CD4-positive, alpha-beta T cell treated with Interferon gamma for 1 hour (primary cell): ENCODE results near the gene TNS4.

Experiments used
- DNase-seq: peaks from one replicate; pipeline ENCODE4 v3.0.0-alpha.2; 2020

TNS4 gene

GRCh38 chr17:40516581-40517285, 15.3 kb upstream of the TNS4 start:
- DNase-seq, result peak; percentile 66

DNA sequence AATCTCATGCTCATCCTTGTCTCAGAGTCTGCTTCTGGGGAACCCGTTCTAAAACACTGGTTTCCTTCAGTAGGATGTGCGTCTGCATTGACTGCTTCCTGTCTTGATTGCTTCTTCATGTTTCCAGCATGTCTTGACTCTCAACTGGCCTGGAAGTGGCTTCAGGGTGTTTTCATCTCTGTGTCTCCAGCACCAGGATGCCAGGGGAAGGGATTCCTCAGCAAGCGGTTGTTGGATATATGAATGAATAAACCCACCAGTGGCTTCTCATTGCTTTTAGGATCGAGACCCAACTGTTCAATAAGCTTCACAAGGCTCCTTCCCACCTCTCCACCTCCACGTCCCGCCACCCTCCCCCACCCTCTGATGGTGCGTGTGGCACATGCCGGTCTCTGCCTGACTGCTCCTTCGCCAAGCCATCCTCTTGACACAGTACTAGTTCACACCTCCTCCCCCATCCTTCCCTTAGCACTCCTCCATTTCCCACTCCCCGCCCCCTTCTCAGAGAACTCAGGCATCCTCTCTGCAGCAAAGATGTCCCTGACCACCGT, 14.1 kb upstream of the TNS4 start:
- DNase-seq, result peak; percentile 22

DNA sequence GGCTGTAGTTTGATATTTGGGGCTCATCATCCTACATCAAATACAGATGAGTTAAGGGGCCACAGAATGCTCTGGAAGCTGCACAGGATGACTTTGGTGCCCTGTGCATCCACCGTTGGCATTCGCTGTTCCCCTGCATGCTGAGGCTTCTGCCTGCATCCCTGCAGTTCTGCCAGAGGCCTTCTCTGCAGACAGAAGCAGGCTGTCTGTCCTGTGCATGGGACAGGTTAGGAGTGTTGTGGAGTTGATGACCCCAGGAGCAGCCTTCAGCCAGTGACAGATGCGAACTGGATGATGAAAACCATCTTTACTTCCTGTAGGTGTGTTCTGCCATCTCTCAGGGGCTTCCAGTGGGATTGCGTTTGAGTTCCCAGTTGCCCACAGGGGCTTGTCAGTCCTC, 13.6 kb upstream of the TNS4 start:
- DNase-seq, result no peak

GRCh38 chr17:40514013-40514875, 12.8 kb upstream of the TNS4 start:
- DNase-seq, result no peak

DNA sequence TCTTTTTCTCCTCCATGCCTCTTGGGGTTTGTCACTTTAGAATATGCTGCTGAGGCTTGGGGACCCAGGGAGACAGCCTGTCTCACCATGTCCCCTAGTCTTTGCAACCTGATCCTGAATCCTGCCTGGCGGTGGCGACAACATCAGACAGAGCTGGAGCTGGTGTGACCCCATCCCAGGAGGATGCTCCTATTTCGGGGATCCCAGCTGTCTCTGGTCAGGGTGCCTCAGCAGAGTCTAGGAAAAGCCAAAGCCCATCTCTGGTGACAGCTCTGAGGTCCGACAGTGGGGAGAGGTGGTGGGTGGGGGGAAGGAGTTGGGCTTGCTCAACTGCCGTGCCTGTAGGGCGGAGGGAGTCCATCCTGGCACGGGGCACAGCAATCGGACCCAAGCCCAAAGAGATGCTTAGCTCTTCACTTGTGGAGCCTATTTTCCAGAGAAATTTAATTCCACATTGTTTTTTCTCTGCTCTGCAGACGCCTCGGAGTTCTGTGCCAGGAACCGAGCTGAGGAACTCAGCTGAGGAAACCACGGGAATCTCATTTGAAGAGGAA, 10.3 kb upstream of the TNS4 start:
- no peak for DNase-seq

- DNase-seq, result no peak
These were observed 9.7 kb upstream of the TNS4 start for GRCh38 chr17:40511136-40511535.

DNA sequence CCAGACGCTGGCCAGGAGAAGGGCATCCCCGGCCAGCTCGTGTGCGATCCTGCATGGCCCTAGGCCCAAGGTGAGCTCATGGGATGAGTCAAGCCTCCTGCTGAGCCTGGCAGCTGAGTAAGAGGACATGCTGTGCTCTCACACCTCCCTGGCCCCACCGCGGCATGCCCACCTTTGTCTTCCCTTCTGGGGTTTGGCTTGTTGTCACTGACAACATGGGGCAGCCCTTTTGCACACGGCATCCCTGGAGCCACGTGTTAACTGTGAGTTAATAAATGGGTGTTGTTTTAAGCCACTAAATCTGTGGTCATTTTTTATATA, 8.9 kb upstream of the TNS4 start:
- no peak for DNase-seq

DNA sequence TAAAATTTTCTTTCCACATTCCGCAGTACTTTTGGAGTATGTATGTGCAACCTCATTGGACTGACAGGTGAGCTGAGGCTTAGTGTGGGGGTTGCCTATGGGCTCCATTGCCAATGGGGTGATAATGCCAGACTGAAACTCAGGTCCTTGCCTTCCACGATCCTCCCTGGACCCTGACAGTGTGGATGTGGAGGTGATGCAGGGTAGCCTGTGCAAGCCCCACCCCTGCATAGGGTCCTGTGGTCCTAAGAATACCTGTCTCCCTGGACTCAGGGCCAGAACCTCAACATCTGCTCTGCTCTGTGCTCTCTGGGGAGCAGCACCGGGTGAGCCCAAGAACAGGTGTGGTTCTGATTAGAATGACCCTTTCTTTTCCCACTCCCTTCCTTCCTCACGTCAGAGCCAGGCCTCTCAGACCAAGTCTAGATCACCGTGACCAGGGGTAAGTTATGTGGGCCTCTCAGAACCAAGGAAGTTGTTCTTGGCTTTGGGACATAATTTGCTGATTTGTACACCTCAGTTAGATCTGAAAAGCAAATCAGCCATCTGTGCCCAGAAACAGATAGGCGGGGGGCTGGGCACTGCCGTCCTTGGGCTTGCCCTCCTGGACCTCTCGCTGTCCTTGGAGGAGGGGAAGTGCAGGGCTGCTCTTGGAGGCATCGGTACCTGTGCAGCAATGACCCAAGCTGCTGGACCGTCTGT, 8.4 kb upstream of the TNS4 start:
- no peak for DNase-seq

DNA sequence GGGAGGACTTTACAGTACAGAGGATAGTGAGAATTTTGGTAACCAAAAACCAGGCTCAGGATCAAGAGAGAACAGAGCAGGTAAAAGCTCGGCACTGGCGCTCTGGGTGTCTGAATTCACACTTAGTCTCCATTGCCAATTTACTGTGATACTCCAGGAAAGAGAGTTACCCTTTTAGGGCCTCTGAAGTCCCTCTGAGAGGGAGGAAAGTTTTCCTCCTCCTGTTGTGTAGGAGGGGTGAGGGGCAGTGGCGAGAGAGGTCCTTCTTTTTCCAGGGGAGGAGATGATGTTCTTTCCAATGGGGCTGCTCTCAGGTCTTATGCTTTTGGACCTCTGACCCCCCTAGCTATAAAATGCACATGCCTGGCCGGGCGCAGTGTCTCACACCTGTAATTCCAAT, 5.4 kb upstream of the TNS4 start:
- DNase-seq, result no peak

DNA sequence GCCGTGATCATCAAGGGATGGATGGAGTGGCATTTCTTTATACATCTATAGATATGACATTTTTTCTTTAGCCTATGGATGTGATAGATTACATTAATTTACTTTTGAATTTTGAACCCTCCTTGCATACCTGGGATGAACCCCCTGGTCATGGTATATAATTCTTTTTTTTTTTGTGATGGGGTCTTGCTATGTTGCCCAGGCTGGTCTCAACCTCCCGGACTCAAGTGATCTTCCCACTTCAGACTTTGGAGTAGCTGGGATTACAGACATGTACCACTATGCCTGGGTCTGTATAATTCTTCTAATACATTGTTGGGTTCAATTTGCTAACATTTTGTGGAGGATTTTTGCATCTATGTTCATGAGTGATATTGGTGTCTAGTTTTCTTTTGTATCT, 1.7 kb upstream of the TNS4 start:
- DNase-seq, result no peak

DNA sequence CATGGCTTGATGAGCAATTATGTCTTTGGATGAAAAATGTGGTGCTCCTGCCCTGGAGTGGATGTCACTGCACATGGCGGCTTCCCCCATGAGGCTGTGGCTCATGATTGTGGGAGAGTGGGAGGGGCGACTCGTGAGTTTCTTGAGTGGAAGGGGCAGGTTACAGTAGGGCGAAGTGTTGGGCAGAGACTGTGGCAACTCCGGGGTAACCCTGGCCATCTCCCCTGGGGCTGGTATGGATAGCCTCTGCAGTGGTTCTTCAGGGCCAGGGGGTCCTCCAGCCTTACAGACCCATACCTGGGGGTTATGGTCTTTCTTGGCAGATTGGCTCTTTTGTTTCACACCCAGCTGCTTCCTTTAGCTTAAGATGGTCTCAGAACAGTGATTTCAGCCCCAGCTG, 1.3 kb upstream of the TNS4 start:
- DNase-seq, result no peak

DNA sequence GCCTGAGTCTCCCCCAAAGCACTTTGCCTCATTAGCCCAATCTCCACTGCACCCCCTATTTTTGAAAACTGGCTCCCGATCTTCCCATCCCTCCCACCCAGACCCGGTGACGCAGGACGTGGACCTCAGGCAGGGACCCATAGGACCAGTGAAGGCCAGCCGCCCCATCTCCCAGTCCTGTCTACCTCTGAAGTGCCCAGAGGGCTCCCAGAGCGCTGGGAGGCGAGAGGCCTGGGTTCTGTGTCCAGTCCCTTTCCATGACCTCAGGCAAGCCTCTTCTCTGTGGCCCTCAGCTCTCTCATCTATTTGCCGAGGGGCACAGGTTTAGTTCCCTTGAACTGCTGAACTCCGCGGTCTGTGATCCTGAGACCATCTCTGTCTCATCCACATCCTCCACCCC, 714 bp downstream of the TNS4 start:
- no peak for DNase-seq

DNA sequence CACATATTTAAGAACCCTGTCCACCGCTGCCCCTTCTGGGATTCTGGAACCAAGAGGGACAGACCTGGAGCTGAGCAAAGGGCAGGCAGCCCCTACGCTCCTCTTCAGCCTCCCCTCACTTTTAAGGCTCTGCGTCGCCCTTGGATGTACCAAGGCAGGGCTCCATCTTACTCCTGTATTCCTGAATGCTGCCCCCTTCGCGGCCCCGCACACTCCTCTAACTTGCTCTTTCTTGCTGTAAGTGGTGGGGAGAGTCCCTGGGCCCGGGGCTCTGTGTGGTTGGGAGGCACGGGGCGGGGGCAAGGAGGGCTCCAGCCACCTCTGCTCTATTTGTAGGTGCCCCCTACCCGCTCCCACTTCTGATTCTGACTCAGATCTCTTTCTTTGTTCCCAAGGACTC, 1.2 kb downstream of the TNS4 start:
- DNase-seq, result no peak

- DNase-seq, result no peak
These were observed 1.8 kb downstream of the TNS4 start for GRCh38 chr17:40499551-40500189.

DNA sequence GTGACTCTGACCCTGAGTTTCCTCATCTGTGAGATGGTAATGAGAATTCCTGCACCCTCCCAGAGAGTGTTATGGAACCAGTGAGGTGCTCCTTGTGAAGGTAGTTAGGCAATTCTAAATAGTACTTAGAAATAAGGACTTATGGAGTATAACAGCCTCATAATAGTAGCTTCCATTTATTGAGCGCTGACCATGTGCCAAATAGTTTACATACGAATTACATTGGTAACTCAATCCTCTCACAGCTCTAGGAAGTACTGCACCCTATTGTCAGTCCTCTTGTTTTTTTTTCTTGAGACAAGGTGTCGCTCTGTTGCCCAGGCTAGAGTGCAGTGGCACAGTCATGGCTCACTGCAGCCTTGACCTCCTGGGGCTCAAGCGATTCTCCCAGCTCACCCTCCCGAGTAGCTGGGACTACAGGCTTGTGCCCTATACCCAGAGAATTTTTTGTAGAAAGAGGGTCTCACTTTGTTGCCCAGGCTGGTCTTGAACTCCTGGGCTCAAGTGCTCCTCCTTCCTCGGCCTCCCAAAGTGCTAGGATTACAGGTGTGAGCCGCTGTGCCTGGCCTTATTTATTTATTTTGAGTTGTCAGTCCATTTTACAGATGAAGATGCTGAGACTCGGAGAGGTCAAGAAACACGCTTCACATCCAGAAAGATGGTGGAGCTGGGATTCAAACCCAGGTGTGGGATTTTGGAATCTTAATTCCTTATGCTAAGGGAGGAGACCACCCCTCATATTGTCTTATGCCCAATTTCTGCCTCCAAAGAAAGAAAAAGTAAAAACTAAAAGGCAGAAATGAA, 2.9 kb downstream of the TNS4 start:
- DNase-seq, result no peak

GRCh38 chr17:40497695-40498094, 3.7 kb downstream of the TNS4 start:
- DNase-seq, result no peak

DNA sequence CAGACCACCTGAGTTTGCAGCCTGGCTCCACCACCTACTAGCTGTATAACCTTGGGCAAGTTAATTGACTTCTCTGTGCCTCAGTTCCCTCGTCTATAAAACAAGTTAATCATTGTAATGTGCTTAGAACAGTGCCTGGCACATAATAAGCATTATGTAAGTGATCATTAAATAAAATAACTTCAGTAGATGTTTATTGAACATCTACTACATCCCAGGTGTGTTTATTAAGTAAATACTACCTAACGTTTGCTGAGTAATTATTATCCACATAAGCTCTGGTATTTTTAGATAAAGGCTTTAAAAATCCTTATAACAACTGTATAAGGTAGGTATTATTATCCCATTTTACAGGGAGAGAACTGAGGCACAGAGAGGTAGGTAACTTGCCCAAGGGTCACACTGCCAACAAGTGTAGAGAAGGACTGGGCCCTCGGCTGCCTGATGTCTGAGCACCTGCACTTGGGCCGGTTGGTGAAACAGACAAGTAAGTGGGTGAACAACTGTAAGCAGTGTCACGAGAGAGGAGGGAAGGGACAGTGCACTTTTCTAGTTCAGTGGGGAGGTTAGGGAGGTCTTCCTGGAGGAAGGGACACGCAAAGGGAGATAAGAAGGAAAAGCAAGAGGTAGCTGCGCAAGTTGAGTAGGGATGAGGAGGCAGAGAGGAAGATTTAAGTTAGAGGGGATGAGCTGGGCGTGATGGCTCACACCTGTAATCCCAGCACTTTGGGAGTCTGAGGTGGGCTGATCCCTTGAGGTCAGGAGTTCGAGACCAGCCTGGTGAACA, 4.6 kb downstream of the TNS4 start:
- no peak for DNase-seq

DNA sequence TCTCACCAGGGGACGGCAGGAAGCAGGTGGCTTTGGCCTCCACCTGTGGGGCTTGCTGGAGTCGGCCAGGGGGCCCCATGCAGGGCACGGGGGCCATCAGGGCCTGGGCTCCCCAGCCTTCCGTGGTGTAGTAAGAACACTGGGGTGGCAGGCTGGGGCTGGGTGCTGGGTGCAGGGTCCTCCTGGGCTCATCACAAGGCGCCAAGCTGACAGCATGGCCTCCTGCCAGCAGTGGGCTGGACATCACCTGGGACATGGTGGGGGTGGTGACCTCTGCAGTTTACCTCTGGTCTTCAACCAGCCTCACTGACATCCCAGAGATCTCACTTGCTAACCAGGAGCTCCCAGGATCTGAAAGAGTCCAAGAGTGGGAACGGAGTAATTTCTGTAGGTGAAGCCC, 5.3 kb downstream of the TNS4 start:
- no peak for DNase-seq

- no peak for DNase-seq
These were observed 6.3 kb downstream of the TNS4 start for GRCh38 chr17:40495140-40495539.

DNA sequence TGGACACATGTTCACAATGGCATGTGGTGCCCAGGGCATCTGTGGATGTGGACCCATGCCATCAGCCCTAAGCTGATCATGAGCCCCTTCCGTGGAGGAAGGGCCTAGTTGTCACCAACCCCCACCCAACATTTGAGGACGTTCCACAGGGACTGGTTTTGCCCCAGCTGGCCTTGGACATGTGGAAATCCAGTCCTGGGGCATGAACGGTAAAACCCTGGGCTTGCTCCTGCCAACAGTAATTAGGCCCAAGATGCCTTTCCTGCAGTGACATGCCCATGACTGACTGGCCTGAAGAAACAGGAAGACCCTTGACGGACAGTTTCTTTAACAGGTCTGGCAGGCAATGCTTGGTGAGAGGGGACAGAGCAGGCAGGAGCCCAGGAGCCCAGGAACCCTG, 7.7 kb downstream of the TNS4 start:
- no peak for DNase-seq

GRCh38 chr17:40491486-40491885, 9.9 kb downstream of the TNS4 start:
- no peak for DNase-seq
